Activated naive CD4-positive, alpha-beta T cell treated with anti-CD3 and anti-CD28 coated beads, Interleukin-2, amount 50 U/mL, for 24 hours (primary cell): Measurements from ENCODE around the gene PBX3.

Experiments used
- H3K27ac Mint-ChIP-seq: one replicate; pipeline ENCODE4 v1.8.0; 2021; ENCODE audit warnings: mild to moderate bottlenecking, mixed read lengths
- H3K27me3 Mint-ChIP-seq: one replicate; pipeline ENCODE4 v1.8.0; 2021; ENCODE audit warnings: mixed read lengths
- H3K36me3 Mint-ChIP-seq: one replicate; pipeline ENCODE4 v1.8.0; 2021; ENCODE audit warnings: mixed read lengths
- H3K4me1 Mint-ChIP-seq: one replicate; pipeline ENCODE4 v1.8.0; 2021; ENCODE audit warnings: mixed read lengths
- H3K4me3 Mint-ChIP-seq: one replicate; pipeline ENCODE4 v1.8.0; 2021; ENCODE audit warnings: mild to moderate bottlenecking, mixed read lengths
- H3K9me3 Mint-ChIP-seq: one replicate; pipeline ENCODE4 v1.8.0; 2021; ENCODE audit warnings: mixed read lengths

Gene PBX3

GRCh38 chr9:125931211-125931610 is 184.0 kb downstream of the PBX3 start:
- Mint-ChIP-seq H3K27ac (no peak overlapping the region), H3K4me3 (no peak overlapping the region), H3K9me3 (no peaks in the 10 kb centered on the region), H3K27me3 (no peaks in the 10 kb centered on the region), H3K4me1 (no peaks in the 10 kb centered on the region), H3K36me3 (peaks cover 8% of the 10 kb centered on the region)

- no peaks in the 10 kb centered on the region for H3K4me1 Mint-ChIP-seq
- peaks cover 8% of the 10 kb centered on the region for H3K36me3 Mint-ChIP-seq
- no peak overlapping the region for H3K27ac Mint-ChIP-seq
- no peak overlapping the region for H3K4me3 Mint-ChIP-seq
- H3K9me3 Mint-ChIP-seq, result no peaks in the 10 kb centered on the region
- H3K27me3 Mint-ChIP-seq, result no peaks in the 10 kb centered on the region
Measured at GRCh38 chr9:125932012-125932411, 184.8 kb downstream of the PBX3 start.

DNA sequence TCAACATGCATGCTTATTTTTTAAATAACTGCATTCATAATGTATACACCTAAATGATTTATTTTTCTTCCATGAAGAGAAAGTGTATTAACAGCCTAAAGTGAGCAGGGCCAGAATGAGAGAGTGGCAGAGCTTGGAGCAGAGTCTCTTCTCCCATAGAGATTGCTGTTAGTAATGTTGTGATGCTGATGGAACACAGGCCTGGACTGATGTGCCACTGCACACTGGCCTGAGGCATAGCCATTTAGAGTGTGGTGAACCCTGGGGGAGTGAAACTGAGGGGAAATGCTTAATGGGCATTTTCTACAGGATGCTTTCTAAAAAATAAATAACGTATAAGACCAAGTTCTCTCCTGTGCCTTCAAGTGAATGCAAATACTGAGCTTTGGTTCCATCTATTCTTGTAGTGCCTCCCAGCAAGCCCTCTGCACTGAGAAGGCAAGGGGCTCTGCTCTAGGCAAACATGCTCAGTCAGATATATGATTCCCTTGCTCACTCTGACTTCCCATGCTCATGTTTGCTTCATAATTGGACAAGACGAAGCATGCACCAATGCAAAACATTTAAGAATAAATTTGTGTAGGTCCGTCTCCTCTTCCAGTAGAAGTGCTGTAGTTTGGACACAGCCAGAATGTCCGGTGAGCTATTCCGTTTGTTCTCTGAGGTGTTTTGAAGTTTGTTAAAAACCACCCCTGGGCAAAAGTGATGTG is 185.7 kb downstream of the PBX3 start:
- H3K4me3 Mint-ChIP-seq, result no peak overlapping the region
- no peaks in the 10 kb centered on the region for H3K4me1 Mint-ChIP-seq
- no peaks in the 10 kb centered on the region for H3K9me3 Mint-ChIP-seq
- no peaks in the 10 kb centered on the region for H3K27me3 Mint-ChIP-seq
- peaks cover 7% of the 10 kb centered on the region for H3K36me3 Mint-ChIP-seq
- H3K27ac Mint-ChIP-seq, result no peak overlapping the region

- Mint-ChIP-seq H3K9me3 (no peaks in the 10 kb centered on the region), H3K27me3 (no peaks in the 10 kb centered on the region), H3K4me3 (no peak overlapping the region), H3K36me3 (peaks cover 33% of the 10 kb centered on the region), H3K4me1 (no peaks in the 10 kb centered on the region), H3K27ac (no peak overlapping the region)
Measured at GRCh38 chr9:125942125-125942524, 195.0 kb downstream of the PBX3 start.

GRCh38 chr9:125943831-125944230 is 196.7 kb downstream of the PBX3 start:
- Mint-ChIP-seq H3K36me3 (peaks cover 30% of the 10 kb centered on the region), H3K27me3 (no peaks in the 10 kb centered on the region), H3K4me1 (no peaks in the 10 kb centered on the region), H3K9me3 (no peaks in the 10 kb centered on the region), H3K4me3 (no peak overlapping the region), H3K27ac (no peak overlapping the region)

DNA sequence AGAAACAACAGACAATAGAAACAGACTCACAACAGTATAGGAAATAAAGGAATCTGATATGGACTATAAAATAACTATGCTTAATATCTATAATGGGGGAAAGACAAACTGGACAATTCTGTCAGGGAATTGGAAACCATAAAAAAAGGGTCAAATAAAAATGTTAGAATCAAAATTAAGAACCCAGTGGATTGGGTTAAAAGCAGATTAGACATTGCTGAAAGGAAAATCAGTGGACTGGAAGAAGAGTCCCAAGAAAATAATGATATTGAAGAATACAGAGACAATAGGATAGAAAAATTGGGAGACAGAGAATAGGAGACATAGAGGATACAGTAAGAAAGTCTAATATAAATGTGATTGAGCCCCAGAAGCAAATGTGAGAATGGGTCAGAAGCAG is 199.2 kb downstream of the PBX3 start:
- Mint-ChIP-seq H3K4me3 (no peak overlapping the region), H3K27me3 (no peaks in the 10 kb centered on the region), H3K4me1 (no peaks in the 10 kb centered on the region), H3K27ac (no peak overlapping the region), H3K9me3 (no peaks in the 10 kb centered on the region), H3K36me3 (peaks cover 27% of the 10 kb centered on the region)

GRCh38 chr9:125948887-125949596 is 201.9 kb downstream of the PBX3 start:
- no peaks in the 10 kb centered on the region for H3K27me3 Mint-ChIP-seq
- H3K27ac Mint-ChIP-seq, result no peak overlapping the region
- H3K4me3 Mint-ChIP-seq, result no peak overlapping the region
- H3K36me3 Mint-ChIP-seq, result peaks cover 20% of the 10 kb centered on the region
- H3K4me1 Mint-ChIP-seq, result no peaks in the 10 kb centered on the region
- H3K9me3 Mint-ChIP-seq, result no peaks in the 10 kb centered on the region

- H3K27ac Mint-ChIP-seq, result no peak overlapping the region
- no peaks in the 10 kb centered on the region for H3K9me3 Mint-ChIP-seq
- no peak overlapping the region for H3K4me3 Mint-ChIP-seq
- H3K36me3 Mint-ChIP-seq, result peaks cover 15% of the 10 kb centered on the region
- no peaks in the 10 kb centered on the region for H3K4me1 Mint-ChIP-seq
- no peaks in the 10 kb centered on the region for H3K27me3 Mint-ChIP-seq
Measured at GRCh38 chr9:125949703-125950460, 202.7 kb downstream of the PBX3 start.

GRCh38 chr9:125950880-125951471 is 203.8 kb downstream of the PBX3 start:
- Mint-ChIP-seq H3K4me3 (no peak overlapping the region), H3K36me3 (peaks cover 7% of the 10 kb centered on the region), H3K27ac (no peak overlapping the region), H3K4me1 (no peaks in the 10 kb centered on the region), H3K27me3 (no peaks in the 10 kb centered on the region), H3K9me3 (no peaks in the 10 kb centered on the region)

- Mint-ChIP-seq H3K27ac (no peak overlapping the region), H3K4me3 (no peak overlapping the region), H3K4me1 (no peaks in the 10 kb centered on the region)
Measured at GRCh38 chr9:125953314-125954019, 206.3 kb downstream of the PBX3 start.

GRCh38 chr9:125956102-125956501 is 208.9 kb downstream of the PBX3 start:
- Mint-ChIP-seq H3K27me3 (no peaks in the 10 kb centered on the region), H3K4me3 (no peak overlapping the region), H3K36me3 (peaks cover 2% of the 10 kb centered on the region), H3K27ac (no peak overlapping the region), H3K9me3 (no peaks in the 10 kb centered on the region), H3K4me1 (no peaks in the 10 kb centered on the region)

More at GRCh38 chr9:125953314-125954019, 206.3 kb downstream of the PBX3 start:
- Mint-ChIP-seq H3K27me3 (no peaks in the 10 kb centered on the region), H3K9me3 (no peaks in the 10 kb centered on the region), H3K36me3 (peaks cover 2% of the 10 kb centered on the region)

DNA sequence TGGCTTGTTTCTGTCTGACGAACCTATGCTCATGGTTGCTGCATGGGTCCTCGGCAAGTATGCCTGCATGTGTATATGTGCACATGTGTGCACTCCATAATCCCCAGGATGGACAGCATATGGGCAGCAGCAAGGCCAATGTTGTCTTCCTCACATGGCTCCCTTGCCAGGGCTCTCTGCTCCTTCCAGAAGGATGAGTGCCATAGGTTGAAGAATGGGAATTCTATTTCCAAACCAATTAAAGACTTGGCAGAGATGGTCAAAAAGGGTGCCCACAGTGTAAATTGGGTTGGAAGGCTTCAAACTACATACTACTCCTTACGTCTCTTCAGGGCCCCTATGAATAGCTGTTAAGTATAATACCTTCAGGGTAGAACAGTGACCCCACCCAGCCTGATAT is 212.1 kb downstream of the PBX3 start:
- H3K36me3 Mint-ChIP-seq, result peaks cover 6% of the 10 kb centered on the region
- H3K4me1 Mint-ChIP-seq, result no peaks in the 10 kb centered on the region
- no peak overlapping the region for H3K27ac Mint-ChIP-seq
- H3K27me3 Mint-ChIP-seq, result no peaks in the 10 kb centered on the region
- H3K9me3 Mint-ChIP-seq, result no peaks in the 10 kb centered on the region
- no peak overlapping the region for H3K4me3 Mint-ChIP-seq

GRCh38 chr9:125959951-125960619 is 212.9 kb downstream of the PBX3 start:
- no peak overlapping the region for H3K27ac Mint-ChIP-seq
- H3K4me3 Mint-ChIP-seq, result no peak overlapping the region
- H3K9me3 Mint-ChIP-seq, result no peaks in the 10 kb centered on the region
- H3K36me3 Mint-ChIP-seq, result peaks cover 8% of the 10 kb centered on the region
- H3K27me3 Mint-ChIP-seq, result no peaks in the 10 kb centered on the region
- H3K4me1 Mint-ChIP-seq, result no peaks in the 10 kb centered on the region

GRCh38 chr9:125960626-125961025 is 213.5 kb downstream of the PBX3 start:
- Mint-ChIP-seq H3K27ac (no peak overlapping the region), H3K4me1 (no peaks in the 10 kb centered on the region), H3K27me3 (no peaks in the 10 kb centered on the region), H3K9me3 (no peaks in the 10 kb centered on the region), H3K4me3 (no peak overlapping the region), H3K36me3 (peaks cover 8% of the 10 kb centered on the region)

GRCh38 chr9:125961072-125961471 is 213.9 kb downstream of the PBX3 start:
- H3K36me3 Mint-ChIP-seq, result peaks cover 8% of the 10 kb centered on the region
- H3K27ac Mint-ChIP-seq, result no peak overlapping the region
- H3K4me3 Mint-ChIP-seq, result no peak overlapping the region
- H3K27me3 Mint-ChIP-seq, result no peaks in the 10 kb centered on the region
- no peaks in the 10 kb centered on the region for H3K9me3 Mint-ChIP-seq
- H3K4me1 Mint-ChIP-seq, result no peaks in the 10 kb centered on the region
